Subcutaneous abdominal adipose tissue (tissue), 5 donors: ENCODE measurements around the gene CHPF2.
A peak's percentile ranks its signal among the peaks of the same experiment; 100 is the strongest.

Source experiments
- H3K27ac ChIP-seq: one replicate; pipeline ENCODE4 v1.7.0; 2013; ENCODE audit warnings: low read depth, mild to moderate bottlenecking, inconsistent platforms, low read length, moderate library complexity
- H3K27me3 ChIP-seq, 5 donors: one replicate each; pipeline ENCODE4 v1.7.0; 2013; ENCODE audit warnings: low read length in 5 of 5, inconsistent platforms in 1 of 5; ENCODE audit not compliant: control insufficient read depth in 5 of 5, insufficient read depth in 4 of 5
- H3K36me3 ChIP-seq, 5 donors: one replicate each; pipeline ENCODE4 v1.7.0; 2013; ENCODE audit warnings: low read length in 5 of 5; ENCODE audit not compliant: control insufficient read depth in 5 of 5, insufficient read depth in 5 of 5
- H3K4me1 ChIP-seq, 5 donors: one replicate each; pipeline ENCODE4 v1.7.0; 2013; ENCODE audit warnings: low read length in 5 of 5, mild to moderate bottlenecking in 3 of 5, moderate library complexity in 1 of 5; ENCODE audit not compliant: control insufficient read depth in 5 of 5, insufficient read depth in 5 of 5
- H3K4me3 ChIP-seq, 5 donors: one replicate each; pipeline ENCODE4 v1.7.0; 2013; ENCODE audit warnings: low read length in 5 of 5, low read depth in 1 of 5
- H3K9ac ChIP-seq, 5 donors: one replicate each; pipeline ENCODE4 v1.7.0; 2013; ENCODE audit warnings: low read length in 5 of 5, mild to moderate bottlenecking in 4 of 5, moderate library complexity in 3 of 5
- H3K9me3 ChIP-seq, 5 donors: one replicate each; pipeline ENCODE4 v1.7.0; 2013; ENCODE audit warnings: low read length in 5 of 5; ENCODE audit not compliant: control insufficient read depth in 5 of 5
- donor health status: healthy.
- donor health status: healthy.
- donor health status: healthy.
- donor health status: healthy.
- donor health status: healthy.

The CHPF2 gene

DNA sequence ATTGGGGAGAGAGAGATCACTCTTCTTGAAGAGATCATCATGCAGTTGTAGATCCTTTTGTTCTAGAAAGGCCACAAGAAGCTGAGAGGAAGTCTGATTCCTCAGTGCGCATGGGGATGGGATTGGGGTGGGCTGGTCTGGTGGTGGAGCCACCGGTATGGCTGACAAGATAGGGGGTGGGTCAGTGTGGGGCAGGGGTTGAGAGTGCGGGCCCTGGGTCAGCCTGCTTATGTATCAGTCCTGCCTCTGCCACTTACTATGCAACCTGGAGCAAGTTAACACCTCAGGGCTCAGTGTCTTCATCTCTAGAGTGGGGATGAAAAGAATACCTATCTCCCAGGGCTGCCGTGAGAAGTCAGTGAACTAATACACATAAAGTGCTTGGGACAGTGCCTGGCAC is 8.3 kb downstream of the CHPF2 start:
- H3K4me3 ChIP-seq = no peak overlapping the region
- peaks cover 0 to 25% (median 13%) of the 10 kb centered on the region in 5 donors for H3K4me1 ChIP-seq
- H3K9ac ChIP-seq = no peak overlapping the region
- H3K27me3 ChIP-seq = peaks cover 0 to 11% (median 6%) of the 10 kb centered on the region in 5 donors
- H3K27ac ChIP-seq = no peak overlapping the region
- H3K36me3 ChIP-seq = peaks cover 4 to 53% (median 49%) of the 10 kb centered on the region in 5 donors
- H3K9me3 ChIP-seq = no peaks in the 10 kb centered on the region

DNA sequence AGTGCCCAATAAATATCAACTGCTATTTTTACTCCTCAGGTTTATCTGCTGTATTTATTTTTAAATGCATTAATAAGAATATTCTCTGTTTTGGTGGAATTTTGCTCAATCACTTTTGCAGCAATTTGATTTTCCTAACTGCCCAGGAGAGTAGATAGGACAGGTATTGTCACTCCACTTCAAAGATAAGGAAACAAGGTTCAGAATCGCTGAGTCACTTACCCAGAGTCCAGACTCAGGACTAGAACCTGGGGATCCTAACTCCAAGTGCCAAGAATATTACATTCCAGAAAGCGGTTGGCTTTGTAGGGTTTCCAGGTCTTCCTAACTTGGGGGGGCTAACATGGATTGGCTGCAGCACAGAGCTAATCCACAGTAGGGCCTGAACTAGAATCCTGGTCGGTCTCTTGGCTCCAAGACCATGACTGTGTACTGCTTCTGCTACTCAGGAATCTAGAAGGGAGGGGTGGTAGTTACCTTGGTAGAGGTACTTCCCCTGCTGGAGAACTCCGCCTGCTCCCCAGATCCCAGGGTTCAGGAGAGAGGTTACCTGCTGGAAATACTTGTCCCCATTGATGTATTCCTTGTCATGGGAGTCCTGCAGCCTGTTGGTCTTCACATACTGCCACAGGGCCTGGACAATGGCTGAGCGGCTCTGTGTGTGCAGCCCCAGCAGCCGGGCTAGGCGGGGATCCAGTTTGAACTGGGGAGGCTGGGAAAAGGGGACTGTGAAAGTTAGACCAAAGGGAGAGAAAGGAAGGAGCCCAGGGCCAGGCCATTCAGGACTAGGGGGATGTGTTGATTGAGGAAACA is 8.9 kb downstream of the CHPF2 start:
- Histone ChIP-seq H3K27ac (no peak overlapping the region), H3K27me3 (peaks cover 0 to 13% (median 10%) of the 10 kb centered on the region in 5 donors), H3K4me1 (peaks cover 0 to 31% (median 19%) of the 10 kb centered on the region in 5 donors), H3K4me3 (no peak overlapping the region), H3K9ac (peak overlapping the region in 1 of 5 donors; percentile 14), H3K36me3 (peaks cover 4 to 47% (median 44%) of the 10 kb centered on the region in 5 donors), H3K9me3 (no peaks in the 10 kb centered on the region)

DNA sequence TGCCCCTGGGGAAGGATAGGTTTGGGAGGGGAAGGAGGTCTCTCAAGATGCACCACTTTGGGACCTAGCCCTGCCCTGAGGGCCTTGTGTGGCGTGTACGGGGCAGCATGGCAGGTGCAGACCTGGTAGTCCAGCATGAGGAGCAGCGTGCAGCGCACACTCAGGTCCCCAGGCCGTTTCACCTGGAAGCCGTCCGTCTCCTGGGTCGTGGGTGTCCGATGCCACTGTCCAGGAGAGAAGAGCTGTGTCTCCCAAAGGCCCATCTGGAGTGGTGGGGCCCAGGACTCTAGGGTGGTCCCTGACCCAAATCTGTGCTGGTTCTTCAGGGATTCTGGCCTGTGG is 9.4 kb downstream of the CHPF2 start:
- Histone ChIP-seq H3K27ac (no peak overlapping the region), H3K9me3 (no peaks in the 10 kb centered on the region), H3K4me1 (peaks cover 0 to 37% (median 22%) of the 10 kb centered on the region in 5 donors), H3K9ac (peak overlapping the region in 1 of 5 donors; percentile 14), H3K36me3 (peaks cover 3 to 42% (median 38%) of the 10 kb centered on the region in 5 donors), H3K4me3 (no peak overlapping the region), H3K27me3 (peaks cover 0 to 17% (median 11%) of the 10 kb centered on the region in 5 donors)

DNA sequence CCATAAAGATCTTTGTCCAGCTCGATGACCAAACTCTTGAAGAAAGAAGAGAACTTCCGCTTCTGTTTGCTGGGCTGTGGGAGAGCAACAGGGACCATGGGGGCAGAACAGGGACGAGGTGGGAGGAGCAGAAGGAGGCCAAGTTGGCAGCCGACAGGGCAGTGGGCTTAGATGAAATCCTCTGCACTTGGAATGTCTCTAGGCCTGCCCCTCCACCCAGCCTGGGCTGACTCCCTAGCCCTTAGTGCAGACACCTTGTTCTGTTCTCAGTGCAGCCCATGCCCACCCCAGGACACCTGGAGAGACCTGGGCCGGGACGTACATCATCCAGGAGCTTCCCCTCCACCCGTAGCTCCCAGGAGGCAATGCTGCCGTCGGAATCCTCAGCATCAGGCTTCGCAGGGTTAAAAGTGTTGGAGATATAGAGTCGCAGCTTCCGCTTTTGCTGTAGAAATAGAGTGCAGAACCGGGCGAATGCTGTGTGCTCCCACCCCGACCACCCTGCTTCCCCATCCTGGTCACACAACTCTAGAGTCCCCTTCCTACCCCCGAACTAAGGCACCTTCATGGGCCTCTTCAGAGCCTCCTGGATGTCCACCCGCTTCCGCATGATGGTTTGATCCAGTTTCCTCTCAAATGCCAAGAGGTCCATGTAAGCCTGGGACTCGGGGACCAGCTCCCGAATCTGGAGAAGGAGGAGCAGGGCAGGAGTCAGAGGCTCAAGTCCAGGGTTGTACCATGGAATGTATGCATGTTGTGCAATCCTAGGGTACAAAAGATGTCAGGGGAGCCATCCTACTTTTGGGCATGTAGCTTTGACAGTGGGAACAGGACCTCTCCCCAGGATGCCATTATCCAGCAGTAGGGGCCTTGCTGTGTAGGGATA is 10.1 kb downstream of the CHPF2 start:
- Histone ChIP-seq H3K36me3 (peaks cover 0 to 35% (median 33%) of the 10 kb centered on the region in 5 donors), H3K27ac (no peak overlapping the region), H3K9me3 (no peaks in the 10 kb centered on the region), H3K4me1 (peaks cover 3 to 44% (median 29%) of the 10 kb centered on the region in 5 donors), H3K9ac (peak overlapping the region in 1 of 5 donors; percentile 23), H3K4me3 (no peak overlapping the region), H3K27me3 (peaks cover 0 to 17% (median 11%) of the 10 kb centered on the region in 5 donors)

DNA sequence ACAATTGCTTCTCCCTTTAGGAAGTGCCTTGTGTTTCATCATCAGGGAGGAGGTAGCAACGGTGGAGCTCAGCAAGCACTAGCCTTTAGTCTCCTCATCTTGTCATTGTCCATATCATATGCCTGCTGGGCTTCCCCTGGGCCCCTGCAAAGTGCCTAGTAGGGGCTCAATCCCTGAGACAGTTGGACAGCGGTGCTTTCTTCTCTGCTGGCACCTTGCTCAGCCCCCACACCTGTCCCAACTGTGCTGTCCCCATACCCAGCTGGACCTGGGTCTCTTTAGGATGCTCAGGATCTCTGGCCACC is 10.7 kb downstream of the CHPF2 start:
- H3K27ac ChIP-seq = no peak overlapping the region
- peaks cover 3 to 50% (median 34%) of the 10 kb centered on the region in 5 donors for H3K4me1 ChIP-seq
- H3K27me3 ChIP-seq = peaks cover 0 to 17% (median 11%) of the 10 kb centered on the region in 5 donors
- peaks cover 0 to 29% (median 27%) of the 10 kb centered on the region in 5 donors for H3K36me3 ChIP-seq
- H3K4me3 ChIP-seq = no peak overlapping the region
- peak overlapping the region in 1 of 5 donors; percentile 23 for H3K9ac ChIP-seq
- H3K9me3 ChIP-seq = no peaks in the 10 kb centered on the region

DNA sequence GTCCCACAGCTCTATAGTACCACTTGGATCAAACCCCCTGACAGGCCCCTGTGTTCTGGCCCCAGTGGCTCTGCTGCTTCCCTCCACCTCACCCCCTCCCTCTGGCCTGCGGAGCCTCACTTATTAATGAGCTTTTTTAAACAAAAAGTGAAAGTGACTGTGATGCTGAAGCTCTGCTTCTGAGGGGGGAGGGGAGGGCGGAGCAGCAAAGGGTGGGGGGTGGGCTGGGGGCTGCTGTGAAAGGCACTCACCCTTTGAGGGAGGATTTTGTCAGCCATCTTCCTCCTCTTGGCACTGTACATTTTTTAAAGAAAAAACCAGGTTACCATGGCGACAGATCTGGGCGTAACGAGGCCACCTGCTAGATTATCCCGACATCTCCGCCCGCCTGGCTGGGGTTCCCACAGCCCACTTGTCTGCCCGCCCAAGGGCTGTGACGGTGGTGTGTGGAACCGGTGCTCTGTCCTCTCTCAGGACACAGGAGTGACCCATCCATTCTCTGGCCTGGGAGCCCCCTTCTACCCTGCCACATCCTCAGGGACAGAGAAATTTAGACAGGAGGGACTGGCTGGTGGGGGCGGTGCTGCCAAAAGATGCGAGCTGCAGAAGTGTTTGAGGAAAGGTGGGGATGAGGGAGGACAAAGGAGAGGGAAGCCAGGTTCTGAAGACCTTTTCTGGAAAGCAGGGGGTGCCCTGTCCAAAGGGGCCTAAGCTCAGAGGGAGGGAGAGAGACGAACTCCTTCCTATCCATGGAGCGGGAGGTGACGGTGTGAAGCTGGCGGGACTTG is 11.3 kb downstream of the CHPF2 start:
- H3K36me3 ChIP-seq = peaks cover 0 to 25% (median 22%) of the 10 kb centered on the region in 5 donors
- no peaks in the 10 kb centered on the region for H3K9me3 ChIP-seq
- H3K4me1 ChIP-seq = peaks cover 3 to 53% (median 39%) of the 10 kb centered on the region in 5 donors
- peak overlapping the region in 1 of 5 donors; percentile 23 for H3K9ac ChIP-seq
- H3K4me3 ChIP-seq = no peak overlapping the region
- H3K27ac ChIP-seq = no peak overlapping the region
- peaks cover 0 to 17% (median 11%) of the 10 kb centered on the region in 5 donors for H3K27me3 ChIP-seq

DNA sequence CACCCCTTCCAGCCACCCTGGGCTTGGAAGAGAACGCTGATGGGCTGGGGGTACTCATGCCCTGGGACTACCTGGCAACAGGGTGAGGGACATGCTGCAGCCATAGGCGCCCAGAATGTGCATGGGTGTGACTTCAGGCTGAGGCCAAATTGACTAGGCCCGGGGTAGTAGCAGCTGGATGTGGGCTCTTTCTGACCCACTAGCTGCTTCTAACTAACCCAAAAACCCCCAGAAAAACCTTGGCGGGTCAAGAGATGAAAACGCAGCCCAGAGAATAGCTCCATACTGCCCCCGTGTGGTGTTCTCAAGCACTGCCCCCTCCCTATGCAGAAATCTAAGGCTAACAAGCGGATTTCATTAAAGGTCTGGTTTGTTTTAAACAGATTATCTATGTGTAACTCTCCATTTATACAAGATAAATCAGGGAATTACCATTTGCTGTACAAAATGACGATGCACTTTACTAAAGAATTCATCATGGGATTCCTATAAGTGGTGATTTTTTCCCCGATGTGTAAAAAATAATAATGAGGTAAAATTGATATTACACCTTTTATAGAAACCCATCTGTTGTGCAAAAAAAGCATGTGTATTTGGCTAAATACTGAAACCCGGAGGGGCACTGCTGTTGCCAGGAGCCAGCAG is 12.0 kb downstream of the CHPF2 start:
- no peak overlapping the region for H3K9ac ChIP-seq
- peaks cover 0 to 17% (median 11%) of the 10 kb centered on the region in 5 donors for H3K27me3 ChIP-seq
- no peak overlapping the region for H3K4me3 ChIP-seq
- H3K27ac ChIP-seq = no peak overlapping the region
- peaks cover 3 to 59% (median 41%) of the 10 kb centered on the region in 5 donors for H3K4me1 ChIP-seq
- H3K36me3 ChIP-seq = peaks cover 0 to 19% (median 17%) of the 10 kb centered on the region in 5 donors
- no peaks in the 10 kb centered on the region for H3K9me3 ChIP-seq

DNA sequence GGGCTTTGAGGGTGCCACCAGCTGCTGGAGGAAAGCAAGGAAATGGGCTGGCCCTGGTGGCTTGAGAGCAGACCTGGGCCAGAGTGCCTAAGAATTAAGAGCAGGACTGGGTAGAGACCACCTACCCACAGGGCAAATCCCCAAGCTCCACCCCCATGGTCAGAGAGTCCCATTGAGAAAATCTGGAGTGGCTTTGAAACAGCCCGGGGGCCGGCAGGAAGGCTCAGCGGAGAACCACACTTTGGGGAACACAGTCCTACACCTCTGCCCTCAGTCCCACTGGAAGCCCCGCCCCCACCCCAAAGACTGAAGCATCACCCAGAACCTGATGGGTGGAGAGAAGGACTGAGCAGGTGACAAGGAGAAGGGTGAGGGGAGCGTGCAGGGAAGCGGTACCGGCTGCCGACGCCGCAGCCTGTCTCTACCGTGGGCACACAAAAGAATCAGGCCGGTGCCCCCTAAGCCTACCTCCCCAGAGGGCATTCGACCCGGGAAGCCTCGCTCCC is 12.6 kb downstream of the CHPF2 start:
- peaks cover 0 to 14% (median 13%) of the 10 kb centered on the region in 5 donors for H3K36me3 ChIP-seq
- H3K4me1 ChIP-seq = peaks cover 3 to 65% (median 47%) of the 10 kb centered on the region in 5 donors
- H3K9ac ChIP-seq = peak overlapping the region in 1 of 5 donors; percentile 25
- H3K9me3 ChIP-seq = no peaks in the 10 kb centered on the region
- H3K4me3 ChIP-seq = peak overlapping the region in 3 of 5 donors; percentile 26 to 38 (median 31)
- H3K27ac ChIP-seq = no peak overlapping the region
- peaks cover 0 to 17% (median 11%) of the 10 kb centered on the region in 5 donors for H3K27me3 ChIP-seq
